ENCODE results near the gene MICALL2. TPM values are rescaled to one million over a fixed set of nuclear protein-coding genes. Genes with fewer than 3 reads are reported as not detected.

Gene MICALL2
- total and polyA plus RNA-seq, 2 donors (not counting 1 experiment from before 2014, with no cell fraction given), result 11.7 to 60.1 TPM

DNA sequence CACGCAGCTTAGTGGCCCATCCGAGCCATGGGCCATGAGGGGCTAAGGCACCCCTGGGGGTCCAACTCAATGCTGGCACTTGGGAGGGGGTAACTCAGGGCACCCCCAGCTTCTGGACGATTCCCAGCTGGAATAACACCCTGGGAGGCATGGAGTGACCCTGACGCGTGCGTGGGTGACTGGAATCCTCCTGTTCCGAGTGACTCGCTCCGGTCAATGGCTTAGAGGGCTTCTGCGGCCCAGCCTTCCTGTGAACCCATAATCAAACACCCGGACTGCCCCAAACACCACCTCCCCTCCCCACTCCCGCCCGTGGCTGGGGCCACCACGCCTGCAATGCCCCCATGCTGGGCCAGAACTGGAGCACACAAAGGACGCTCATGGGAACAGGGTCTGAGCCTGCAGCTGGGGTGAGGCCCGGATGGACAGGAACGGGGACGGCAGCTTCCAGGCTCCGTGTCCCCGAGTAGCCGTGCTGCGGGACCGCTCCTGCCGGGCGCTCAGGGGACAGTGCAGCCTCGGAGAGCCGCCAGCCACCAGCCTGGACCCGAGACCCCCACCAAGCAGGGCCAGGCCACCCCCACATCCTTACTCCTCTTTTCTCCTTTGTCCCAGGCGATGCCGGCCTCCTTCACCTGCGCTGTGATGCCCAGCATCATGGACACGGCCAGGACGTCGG, 36.4 kb upstream of the MICALL2 start:
- H3K9me3 ChIP-seq (ENCODE audit: control insufficient read depth, insufficient read depth, low read depth, low read length), result no peaks in the 10 kb centered on the region
- H3K4me1 ChIP-seq (ENCODE audit: control insufficient read depth, extremely low read depth, insufficient read depth, low read length), result no peaks in the 10 kb centered on the region
- no peak for TF ChIP-seq EZH2 (IDR thresholded peaks at IDR 0.05; ENCODE audit: low read length, missing control alignments)
- TF ChIP-seq, protein P1, sequence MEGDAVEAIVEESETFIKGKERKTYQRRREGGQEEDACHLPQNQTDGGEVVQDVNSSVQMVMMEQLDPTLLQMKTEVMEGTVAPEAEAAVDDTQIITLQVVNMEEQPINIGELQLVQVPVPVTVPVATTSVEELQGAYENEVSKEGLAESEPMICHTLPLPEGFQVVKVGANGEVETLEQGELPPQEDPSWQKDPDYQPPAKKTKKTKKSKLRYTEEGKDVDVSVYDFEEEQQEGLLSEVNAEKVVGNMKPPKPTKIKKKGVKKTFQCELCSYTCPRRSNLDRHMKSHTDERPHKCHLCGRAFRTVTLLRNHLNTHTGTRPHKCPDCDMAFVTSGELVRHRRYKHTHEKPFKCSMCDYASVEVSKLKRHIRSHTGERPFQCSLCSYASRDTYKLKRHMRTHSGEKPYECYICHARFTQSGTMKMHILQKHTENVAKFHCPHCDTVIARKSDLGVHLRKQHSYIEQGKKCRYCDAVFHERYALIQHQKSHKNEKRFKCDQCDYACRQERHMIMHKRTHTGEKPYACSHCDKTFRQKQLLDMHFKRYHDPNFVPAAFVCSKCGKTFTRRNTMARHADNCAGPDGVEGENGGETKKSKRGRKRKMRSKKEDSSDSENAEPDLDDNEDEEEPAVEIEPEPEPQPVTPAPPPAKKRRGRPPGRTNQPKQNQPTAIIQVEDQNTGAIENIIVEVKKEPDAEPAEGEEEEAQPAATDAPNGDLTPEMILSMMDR (conservative IDR thresholded peaks at IDR 0.05 in 1 of 2, IDR thresholded peaks at IDR 0.05 in 1 of 2; ENCODE audit: low read depth in 1 of 2, low read length in 2 of 2), result no peak
- no peaks in the 10 kb centered on the region for H3K27me3 ChIP-seq (ENCODE audit: control insufficient read depth, insufficient read depth, low read length)
- no peak for DNase-seq (ENCODE audit: low read depth in 2 of 2)
- peaks cover 4% of the 10 kb centered on the region for H3K79me2 ChIP-seq (ENCODE audit: control insufficient read depth, insufficient read depth, low read length)
- no peak overlapping the region for H2AFZ ChIP-seq (ENCODE audit: low read length)
- no peak overlapping the region for H3K4me3 ChIP-seq (replicated peaks in 1 of 4; ENCODE audit: control extremely low read depth in 1 of 4, insufficient read depth in 1 of 4, low read depth in 3 of 4, low read length in 4 of 4)
- no peaks in the 10 kb centered on the region for H4K20me1 ChIP-seq (ENCODE audit: control insufficient read depth, extremely low read depth, insufficient read depth, low read length)
- no peak overlapping the region for H3K4me2 ChIP-seq (ENCODE audit: extremely low read depth, insufficient read depth, low read length)
- H3K27ac ChIP-seq (ENCODE audit: insufficient read depth, low read length), result no peak overlapping the region
- H3K36me3 ChIP-seq (ENCODE audit: control insufficient read depth, insufficient read depth, low read length), result peaks cover 21% of the 10 kb centered on the region
- no peak overlapping the region for H3K9ac ChIP-seq (ENCODE audit: insufficient read depth, low read length)

- no peaks in the 10 kb centered on the region for H3K79me2 ChIP-seq (ENCODE audit: control insufficient read depth, insufficient read depth, low read length)
- H3K9me3 ChIP-seq (ENCODE audit: control insufficient read depth, insufficient read depth, low read depth, low read length), result no peaks in the 10 kb centered on the region
- no peak for TF ChIP-seq EZH2 (IDR thresholded peaks at IDR 0.05; ENCODE audit: low read length, missing control alignments)
- TF ChIP-seq, protein P1 (conservative IDR thresholded peaks at IDR 0.05 in 1 of 2, IDR thresholded peaks at IDR 0.05 in 1 of 2; ENCODE audit: low read depth in 1 of 2, low read length in 2 of 2), result no peak
- no peak for DNase-seq (ENCODE audit: low read depth in 2 of 2)
- H3K4me2 ChIP-seq (ENCODE audit: extremely low read depth, insufficient read depth, low read length), result no peak overlapping the region
- peaks cover 18% of the 10 kb centered on the region for H3K36me3 ChIP-seq (ENCODE audit: control insufficient read depth, insufficient read depth, low read length)
- H3K9ac ChIP-seq (ENCODE audit: insufficient read depth, low read length), result no peak overlapping the region
- H4K20me1 ChIP-seq (ENCODE audit: control insufficient read depth, extremely low read depth, insufficient read depth, low read length), result no peaks in the 10 kb centered on the region
- H3K27ac ChIP-seq (ENCODE audit: insufficient read depth, low read length), result no peak overlapping the region
- no peak overlapping the region for H3K4me3 ChIP-seq (replicated peaks in 1 of 4; ENCODE audit: control extremely low read depth in 1 of 4, insufficient read depth in 1 of 4, low read depth in 3 of 4, low read length in 4 of 4)
- H3K4me1 ChIP-seq (ENCODE audit: control insufficient read depth, extremely low read depth, insufficient read depth, low read length), result no peaks in the 10 kb centered on the region
- no peaks in the 10 kb centered on the region for H3K27me3 ChIP-seq (ENCODE audit: control insufficient read depth, insufficient read depth, low read length)
- no peak overlapping the region for H2AFZ ChIP-seq (ENCODE audit: low read length)
Measured at GRCh38 chr7:1494866-1495563, 35.7 kb upstream of the MICALL2 start.

DNA sequence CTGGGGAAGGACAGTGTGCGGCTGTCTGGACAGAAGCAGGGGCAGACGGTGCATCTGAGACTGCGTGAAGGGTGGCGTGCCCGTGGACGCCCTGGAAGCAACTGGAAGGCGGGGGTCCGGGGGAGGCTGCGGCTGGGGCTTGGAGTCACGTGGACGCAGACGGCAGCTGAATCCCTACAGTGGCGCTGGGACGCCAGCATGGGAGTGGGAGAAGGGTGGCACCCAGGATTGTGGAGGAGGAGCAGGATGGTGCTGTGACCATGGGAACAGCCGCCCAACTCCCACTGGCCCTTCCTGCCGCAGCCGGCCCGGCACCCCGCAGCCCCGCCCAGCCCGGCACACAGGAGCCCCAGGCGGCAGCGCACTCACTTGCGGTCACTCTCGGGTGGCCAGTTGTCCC, 35.2 kb upstream of the MICALL2 start:
- Histone ChIP-seq H3K27ac (ENCODE audit: insufficient read depth, low read length) (no peak overlapping the region), H3K9ac (ENCODE audit: insufficient read depth, low read length) (no peak overlapping the region), H3K27me3 (ENCODE audit: control insufficient read depth, insufficient read depth, low read length) (no peaks in the 10 kb centered on the region), H3K4me2 (ENCODE audit: extremely low read depth, insufficient read depth, low read length) (no peak overlapping the region), H3K4me1 (ENCODE audit: control insufficient read depth, extremely low read depth, insufficient read depth, low read length) (no peaks in the 10 kb centered on the region), H3K36me3 (ENCODE audit: control insufficient read depth, insufficient read depth, low read length) (peaks cover 22% of the 10 kb centered on the region), H2AFZ (ENCODE audit: low read length) (no peak overlapping the region), H3K79me2 (ENCODE audit: control insufficient read depth, insufficient read depth, low read length) (no peaks in the 10 kb centered on the region), H3K9me3 (ENCODE audit: control insufficient read depth, insufficient read depth, low read depth, low read length) (no peaks in the 10 kb centered on the region), H4K20me1 (ENCODE audit: control insufficient read depth, extremely low read depth, insufficient read depth, low read length) (no peaks in the 10 kb centered on the region), H3K4me3 (replicated peaks in 1 of 4; ENCODE audit: control extremely low read depth in 1 of 4, insufficient read depth in 1 of 4, low read depth in 3 of 4, low read length in 4 of 4) (no peak overlapping the region)
- TF ChIP-seq EZH2 (IDR thresholded peaks at IDR 0.05; ENCODE audit: low read length, missing control alignments), result no peak
- TF ChIP-seq, protein P1 (conservative IDR thresholded peaks at IDR 0.05 in 1 of 2, IDR thresholded peaks at IDR 0.05 in 1 of 2; ENCODE audit: low read depth in 1 of 2, low read length in 2 of 2), result no peak
- no peak for DNase-seq (ENCODE audit: low read depth in 2 of 2)

Data from fibroblast of lung (primary cell).